Activated CD4-positive, alpha-beta memory T cell treated with anti-CD3 and anti-CD28 coated beads for 36 hours (primary cell): ENCODE data around the gene PTGFRN. TPM values are rescaled to one million over a fixed set of nuclear protein-coding genes. Genes with fewer than 3 reads are reported as not detected.
"Not testable (repeated sequence)": the region's sequence is repeated elsewhere in the genome, so short reads cannot be mapped to it uniquely, and the experiment has no call there.

Source experiments
- CTCF ChIA-PET: fragments of 350-600 bp; sonication (Branson Sonifier 250); formaldehyde crosslinking; loops from one replicate; lab custom pipeline; 2021; ENCODE audit warnings: antibody characterized with exemption, inconsistent platforms; lab: Charles Lee
- POLR2A ChIA-PET: fragments of 350-600 bp; sonication (Branson Sonifier 250); formaldehyde crosslinking; loops from one replicate; lab custom pipeline; 2021; ENCODE audit warnings: antibody characterized with exemption; lab: Charles Lee
- DNase-seq: peaks from one replicate; pipeline ENCODE4 v3.0.0-alpha.2; 2020
- H3K27ac Mint-ChIP-seq: one replicate; pipeline ENCODE4 v1.8.0; 2021; ENCODE audit warnings: mixed read lengths
- H3K27me3 Mint-ChIP-seq: one replicate; pipeline ENCODE4 v1.8.0; 2021; ENCODE audit warnings: mixed read lengths
- H3K36me3 Mint-ChIP-seq: one replicate; pipeline ENCODE4 v1.8.0; 2021; ENCODE audit warnings: mixed read lengths
- H3K4me1 Mint-ChIP-seq: one replicate; pipeline ENCODE4 v1.8.0; 2021; ENCODE audit warnings: low read depth, mixed read lengths
- H3K4me3 Mint-ChIP-seq: one replicate; pipeline ENCODE4 v1.8.0; 2021; ENCODE audit warnings: mild to moderate bottlenecking, mixed read lengths
- H3K9me3 Mint-ChIP-seq: one replicate; pipeline ENCODE4 v1.8.0; 2021; ENCODE audit warnings: mixed read lengths
- intact Hi-C: fragments of 100-400 bp; cut with micrococcal nuclease; formaldehyde crosslinking; loops from one replicate; pipeline ENCODE4 v1.15.1; 2023
- total RNA-seq, 2 experiments: library from RNA; stranded (reverse); gene quantifications; one replicate each; pipeline ENCODE4 v1.2.3, GENCODE V29; 2021

The PTGFRN gene
- total RNA-seq, 2 experiments from 2014 or later = 13.5 to 14.2 TPM

DNA sequence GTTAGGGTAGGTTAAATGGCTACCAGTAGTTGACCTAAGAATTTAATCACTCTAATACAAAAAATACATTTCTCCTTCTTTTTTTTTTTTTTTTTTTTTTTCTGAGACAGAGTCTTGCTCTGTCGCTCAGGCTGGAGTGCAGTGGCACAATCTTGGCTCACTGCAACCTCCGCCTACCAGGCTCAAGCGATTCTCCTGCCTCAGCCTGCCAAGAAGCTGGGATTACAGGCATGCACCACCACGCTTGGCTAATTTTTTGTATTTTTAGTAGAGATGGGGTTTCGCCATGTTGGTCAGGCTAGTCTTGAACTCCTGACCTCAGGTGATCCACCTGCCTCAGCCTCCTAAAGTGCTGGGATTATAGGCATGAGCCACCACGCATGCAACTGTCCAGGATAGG is 33.8 kb upstream of the PTGFRN start:
- H3K27ac Mint-ChIP-seq, H3K4me3 Mint-ChIP-seq, H3K36me3 Mint-ChIP-seq, H3K27me3 Mint-ChIP-seq, DNase-seq, H3K9me3 Mint-ChIP-seq, CTCF ChIA-PET: not testable (repeated sequence)
- peaks cover 20% of the 10 kb centered on the region for H3K4me1 Mint-ChIP-seq
- POLR2A ChIA-PET = interaction anchor here (2.3 kb wide), 1 partner anchor 112 kb away, joined by 14 read pairs; no protein-coding TSS in a partner anchor
- intact Hi-C loops = loop anchor here (2.0 to 5.0 kb wide), 2 partner anchors 56 to 125 kb away; partner anchors contain the start of gene CD101

DNA sequence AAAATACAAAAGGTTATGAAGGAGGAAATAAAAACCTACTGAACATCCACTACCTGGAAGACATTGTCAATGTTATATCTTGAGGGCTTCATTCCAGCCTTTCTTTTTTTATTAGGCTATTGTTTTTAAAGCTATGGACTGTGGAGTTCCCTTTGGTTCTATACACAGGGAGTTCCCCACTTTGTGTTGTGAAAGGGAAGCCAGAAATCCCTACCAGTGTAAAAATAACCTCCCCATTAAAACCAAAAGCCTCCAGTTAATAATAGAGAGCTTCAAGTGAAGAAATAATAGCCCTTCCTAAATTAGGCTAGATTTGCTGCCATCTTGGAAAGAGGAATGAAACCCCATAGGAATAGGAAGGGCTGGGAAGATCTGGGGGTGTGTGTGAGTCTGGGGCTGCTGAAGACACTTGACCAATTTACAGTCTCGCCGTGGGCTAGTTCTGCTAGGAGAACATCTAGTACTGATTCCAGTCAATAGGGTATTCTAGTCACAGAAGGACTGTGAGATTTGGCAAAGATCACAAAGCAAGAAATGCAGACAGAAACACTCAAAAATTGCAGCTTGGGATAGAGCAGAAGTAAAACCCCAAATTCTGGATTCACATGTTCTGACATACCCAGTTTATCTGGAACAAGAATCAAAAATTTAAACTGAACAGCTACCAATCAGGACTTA is 32.4 kb upstream of the PTGFRN start:
- H3K9me3 Mint-ChIP-seq = no peaks in the 10 kb centered on the region
- no peaks in the 10 kb centered on the region for H3K36me3 Mint-ChIP-seq
- H3K4me1 Mint-ChIP-seq = peaks cover 27% of the 10 kb centered on the region
- no peak for DNase-seq
- CTCF ChIA-PET = interaction anchor here (0.9 to 2.2 kb wide), 11 partner anchors 34 to 282 kb away, joined by 3 to 7 read pairs (median 4); no protein-coding TSS in a partner anchor
- no peak overlapping the region for H3K27ac Mint-ChIP-seq
- H3K27me3 Mint-ChIP-seq = no peaks in the 10 kb centered on the region
- intact Hi-C loops = loop anchor here (2.0 to 5.0 kb wide), 2 partner anchors 55 to 124 kb away; partner anchors contain the start of gene CD101
- H3K4me3 Mint-ChIP-seq = no peak overlapping the region
- POLR2A ChIA-PET = interaction anchor here (0.6 to 2.4 kb wide), 9 partner anchors 17 to 185 kb away, joined by 3 to 14 read pairs (median 4); partner anchors contain the start of gene TTF2

DNA sequence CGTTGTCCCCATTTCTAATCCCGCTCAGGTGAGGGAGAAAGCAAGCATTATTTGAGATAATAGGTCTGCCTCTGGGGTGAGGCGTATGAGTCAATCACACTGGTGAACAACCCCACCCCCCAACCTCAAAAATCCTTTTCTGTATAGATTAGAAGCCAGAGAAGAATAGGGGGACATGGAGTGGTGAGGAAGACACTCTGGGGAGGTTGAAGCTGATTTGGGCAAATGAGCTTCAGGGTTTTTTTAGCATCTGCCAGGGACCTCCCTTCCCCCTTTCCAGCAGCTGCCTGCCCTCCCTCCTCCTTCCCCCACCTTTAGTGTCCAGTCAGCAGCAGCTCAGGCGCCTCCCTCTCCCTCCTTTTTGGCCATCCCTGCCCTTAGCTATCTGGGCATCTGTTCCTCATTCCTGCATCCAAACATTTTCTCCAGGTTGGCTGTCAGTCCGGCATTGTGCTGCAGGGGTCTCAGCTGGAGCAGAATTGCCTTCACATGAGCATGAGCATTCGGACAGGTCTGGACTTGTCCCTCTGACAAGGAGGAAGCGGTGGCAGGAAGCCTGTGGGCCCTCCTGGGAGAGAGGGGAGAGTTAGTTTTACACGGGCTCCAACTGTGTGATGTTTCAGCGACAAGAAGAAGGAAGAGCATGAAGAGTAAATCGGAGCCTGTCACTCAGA is 30.8 kb upstream of the PTGFRN start:
- Mint-ChIP-seq H3K36me3 (no peaks in the 10 kb centered on the region), H3K27me3 (no peaks in the 10 kb centered on the region), H3K27ac (no peak overlapping the region), H3K4me1 (peaks cover 26% of the 10 kb centered on the region), H3K9me3 (no peaks in the 10 kb centered on the region), H3K4me3 (no peak overlapping the region)
- intact Hi-C loops = loop anchor here (1.0 to 5.0 kb wide), 3 partner anchors 52 to 142 kb away; no protein-coding TSS in a partner anchor
- ChIA-PET CTCF (interaction anchor here (2.0 to 2.2 kb wide), 2 partner anchors 52 to 142 kb away, joined by 7 read pairs; no protein-coding TSS in a partner anchor), POLR2A (interaction anchor here (2.4 kb wide), 2 partner anchors 141 to 181 kb away, joined by 6 to 12 read pairs; partner anchors contain the start of gene TTF2)
- no peak for DNase-seq

DNA sequence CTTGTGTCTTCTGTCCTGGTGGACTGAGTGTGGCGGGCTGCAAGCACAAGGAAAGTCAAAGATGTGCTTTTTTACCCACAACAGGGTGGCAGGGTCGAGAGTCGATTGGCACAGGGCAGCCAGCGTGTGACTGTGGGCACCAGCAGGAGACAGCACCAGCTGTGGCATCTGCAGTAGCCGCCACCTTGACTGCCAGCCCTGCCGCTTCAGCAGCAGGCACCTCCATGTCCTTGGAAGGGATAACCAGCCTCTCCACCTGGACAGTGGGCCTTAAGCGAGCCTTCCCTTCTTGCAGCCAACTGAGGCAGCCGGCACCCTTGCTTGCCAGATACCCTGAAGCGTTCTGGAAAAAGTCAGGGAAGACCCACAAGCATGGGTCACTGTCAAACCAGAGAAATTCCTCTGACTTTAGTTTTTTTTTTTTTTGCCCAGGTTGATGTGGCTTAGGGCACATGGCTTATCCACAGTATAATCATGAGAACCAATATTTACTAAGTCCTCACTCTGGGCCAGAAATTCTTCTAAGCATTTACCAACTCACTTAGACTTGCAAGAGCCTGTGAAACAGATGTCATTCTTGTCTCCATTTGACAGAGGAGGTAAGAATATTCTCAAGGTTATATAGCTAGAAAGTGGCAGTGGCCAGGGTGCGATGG is 30.1 kb upstream of the PTGFRN start:
- Mint-ChIP-seq H3K9me3 (no peaks in the 10 kb centered on the region), H3K36me3 (no peaks in the 10 kb centered on the region), H3K27me3 (no peaks in the 10 kb centered on the region), H3K27ac (no peak overlapping the region), H3K4me3 (no peak overlapping the region), H3K4me1 (peaks cover 28% of the 10 kb centered on the region)
- intact Hi-C loops = loop anchor here (5.0 to 10.0 kb wide), 3 partner anchors 53 to 305 kb away; partner anchors contain the start of gene CD58
- POLR2A ChIA-PET = interaction anchor here (2.4 kb wide), 1 partner anchor 142 kb away, joined by 12 read pairs; no protein-coding TSS in a partner anchor
- CTCF ChIA-PET = interaction anchor here (2.6 to 2.9 kb wide), 2 partner anchors 53 to 116 kb away, joined by 12 to 20 read pairs; no protein-coding TSS in a partner anchor
- DNase-seq = no peak

DNA sequence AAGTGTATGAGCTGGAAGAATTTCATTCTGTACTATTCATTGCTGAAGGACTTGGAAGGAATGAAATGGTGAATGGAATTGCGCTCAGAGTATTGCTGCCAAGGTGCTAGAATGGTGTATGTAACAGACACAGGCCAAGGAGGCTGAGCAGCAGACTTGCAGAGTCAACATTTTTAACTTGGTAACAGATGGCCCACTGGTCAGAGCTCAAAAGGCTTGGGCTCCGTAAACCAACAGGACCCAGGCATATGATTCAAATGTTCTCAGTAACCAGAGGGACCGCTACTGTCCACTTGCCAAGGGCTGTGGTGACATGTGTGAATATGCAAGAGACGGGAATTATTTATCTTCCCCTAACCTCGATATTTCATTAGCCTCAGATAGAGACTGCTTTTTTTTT is 28.8 kb upstream of the PTGFRN start:
- intact Hi-C loops = loop anchor here (5.0 to 10.0 kb wide), 2 partner anchors 119 to 306 kb away; partner anchors contain the start of gene CD58
- no peak for DNase-seq
- Mint-ChIP-seq H3K27ac (no peak overlapping the region), H3K9me3 (no peaks in the 10 kb centered on the region), H3K36me3 (no peaks in the 10 kb centered on the region), H3K27me3 (no peaks in the 10 kb centered on the region), H3K4me3 (no peak overlapping the region), H3K4me1 (peaks cover 19% of the 10 kb centered on the region)
- POLR2A ChIA-PET = interaction anchor here (0.6 to 0.7 kb wide), 2 partner anchors 112 to 116 kb away, joined by 3 to 4 read pairs; no protein-coding TSS in a partner anchor
- CTCF ChIA-PET = interaction anchor here (0.7 to 2.9 kb wide), 9 partner anchors 39 to 158 kb away, joined by 3 to 20 read pairs (median 4); no protein-coding TSS in a partner anchor

DNA sequence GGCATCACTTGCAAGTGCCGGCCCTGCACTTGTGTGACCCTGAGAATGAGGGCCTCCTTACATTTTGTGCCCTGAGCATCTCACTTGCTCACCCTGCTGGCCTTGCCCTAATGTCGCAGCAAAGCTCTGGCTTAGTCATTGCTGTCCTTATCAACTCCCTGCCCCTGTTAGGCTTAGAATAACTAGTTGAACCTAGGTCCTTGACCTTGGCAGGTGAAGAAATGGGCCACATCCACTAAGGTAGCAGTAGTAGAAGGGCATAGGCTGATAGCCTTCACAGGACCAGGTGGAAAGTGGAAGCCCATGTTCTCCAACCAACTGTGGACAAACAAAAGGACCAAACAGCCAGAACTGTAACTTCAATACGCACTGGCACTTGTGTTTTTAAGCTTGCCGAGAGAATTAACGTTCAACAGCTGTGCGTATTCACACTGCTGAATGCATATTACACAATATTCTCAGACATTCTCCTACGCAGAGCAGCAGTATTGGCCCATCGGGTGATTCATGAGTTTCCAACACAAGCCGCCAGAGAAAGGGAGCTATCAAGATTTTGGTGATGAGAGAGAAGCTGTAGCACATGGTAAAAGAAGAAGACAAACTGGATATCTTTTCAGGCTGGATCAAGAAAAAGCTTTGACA is 27.7 kb upstream of the PTGFRN start:
- intact Hi-C loops = loop anchor here (2.0 to 10.0 kb wide), 3 partner anchors 120 to 307 kb away; partner anchors contain the start of gene CD58
- ChIA-PET POLR2A (interaction anchor here (0.6 to 0.7 kb wide), 2 partner anchors 113 to 117 kb away, joined by 3 to 4 read pairs; no protein-coding TSS in a partner anchor), CTCF (interaction anchor here (0.6 to 2.9 kb wide), 14 partner anchors 12 to 522 kb away, joined by 3 to 20 read pairs (median 4); no protein-coding TSS in a partner anchor)
- H3K27ac Mint-ChIP-seq = no peak overlapping the region
- peak; percentile 66 for DNase-seq
- H3K4me3 Mint-ChIP-seq = no peak overlapping the region
- no peaks in the 10 kb centered on the region for H3K9me3 Mint-ChIP-seq
- no peaks in the 10 kb centered on the region for H3K27me3 Mint-ChIP-seq
- H3K36me3 Mint-ChIP-seq = no peaks in the 10 kb centered on the region
- H3K4me1 Mint-ChIP-seq = peaks cover 19% of the 10 kb centered on the region

DNA sequence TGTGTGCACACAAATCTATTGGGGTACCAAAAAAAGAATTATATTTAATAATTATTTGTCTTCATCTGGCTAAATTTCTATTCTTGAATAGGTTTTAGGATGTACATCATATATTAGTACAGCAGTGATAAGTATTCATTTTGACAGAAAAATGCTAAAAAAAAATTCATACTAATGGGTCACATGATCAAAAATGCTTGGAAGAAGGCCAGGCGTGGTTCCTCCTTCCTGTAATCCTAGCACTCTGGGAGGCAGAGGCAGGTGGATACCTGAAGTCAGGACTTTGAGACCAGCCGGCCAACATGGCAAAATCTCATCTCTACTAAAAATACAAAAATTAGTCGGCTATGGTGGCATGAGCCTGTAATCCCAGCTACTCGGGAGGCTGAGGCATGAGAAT is 26.9 kb upstream of the PTGFRN start:
- CTCF ChIA-PET = interaction anchor here (0.9 to 2.9 kb wide), 7 partner anchors 12 to 308 kb away, joined by 3 to 20 read pairs (median 5); no protein-coding TSS in a partner anchor
- H3K36me3 Mint-ChIP-seq = no peaks in the 10 kb centered on the region
- H3K4me1 Mint-ChIP-seq = peaks cover 19% of the 10 kb centered on the region
- DNase-seq = no peak
- H3K9me3 Mint-ChIP-seq = no peaks in the 10 kb centered on the region
- POLR2A ChIA-PET = no interaction called here
- H3K27me3 Mint-ChIP-seq = no peaks in the 10 kb centered on the region
- H3K27ac Mint-ChIP-seq = no peak overlapping the region
- intact Hi-C loops = loop anchor here (2.0 to 10.0 kb wide), 3 partner anchors 121 to 308 kb away; partner anchors contain the start of gene CD58
- no peak overlapping the region for H3K4me3 Mint-ChIP-seq

DNA sequence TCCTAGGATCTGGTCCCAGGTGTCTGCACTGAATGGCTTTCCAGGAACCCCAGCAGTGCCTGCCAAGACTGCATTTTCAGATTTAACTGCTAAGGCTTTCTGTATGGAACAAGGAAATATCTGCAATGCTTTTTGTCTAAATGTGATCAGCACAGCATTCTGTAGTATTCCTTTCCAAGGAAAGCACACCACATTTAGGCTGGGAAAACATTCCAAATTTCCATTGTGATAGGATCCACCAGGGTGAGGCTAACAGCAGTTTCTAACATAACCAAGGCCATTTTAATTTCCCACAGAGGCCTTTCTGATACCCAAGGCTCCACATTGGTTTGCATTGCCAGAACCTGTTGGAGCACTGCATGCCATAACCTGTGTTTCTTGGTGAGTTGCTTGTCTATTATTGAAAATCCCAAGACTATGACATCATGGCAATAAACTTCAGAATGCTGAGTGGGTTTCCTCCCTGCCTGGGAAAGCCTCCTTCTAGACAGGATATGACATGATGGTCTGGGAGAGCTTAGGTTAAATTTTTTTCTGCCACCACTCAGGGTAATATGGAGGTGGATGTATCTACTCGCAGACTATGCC is 23.3 kb upstream of the PTGFRN start:
- Mint-ChIP-seq H3K4me3 (no peak overlapping the region), H3K9me3 (no peaks in the 10 kb centered on the region), H3K4me1 (peaks cover 19% of the 10 kb centered on the region), H3K27me3 (peaks cover 2% of the 10 kb centered on the region), H3K27ac (no peak overlapping the region), H3K36me3 (no peaks in the 10 kb centered on the region)
- intact Hi-C loops = loop anchor here (10.0 kb wide), 1 partner anchor 312 kb away; the partner anchor contains the start of gene CD58
- DNase-seq = no peak
- POLR2A ChIA-PET = no interaction called here
- CTCF ChIA-PET = interaction anchor here (0.8 kb wide), 1 partner anchor 214 kb away, joined by 3 read pairs; no protein-coding TSS in a partner anchor

DNA sequence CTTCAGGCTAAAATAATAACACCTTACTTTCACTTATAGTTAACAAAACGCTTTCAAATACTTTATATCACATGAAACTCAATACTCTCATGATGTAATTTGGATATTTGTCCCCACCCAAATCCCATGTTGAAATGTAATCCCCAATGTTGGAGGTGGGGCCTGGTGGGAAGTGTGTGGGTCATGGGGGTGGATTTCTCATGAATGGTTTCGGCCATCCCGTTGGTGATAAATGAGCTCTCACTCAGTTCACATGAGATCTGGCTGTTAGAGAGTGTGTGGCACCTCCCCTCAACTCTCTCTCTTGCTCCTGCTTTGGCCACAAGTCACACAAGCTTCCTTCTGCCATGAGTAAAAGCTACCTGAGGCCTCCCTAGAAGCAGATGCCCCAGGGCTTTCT is 22.5 kb upstream of the PTGFRN start:
- H3K4me1 Mint-ChIP-seq = peaks cover 14% of the 10 kb centered on the region
- DNase-seq = no peak
- H3K4me3 Mint-ChIP-seq = no peak overlapping the region
- no peaks in the 10 kb centered on the region for H3K9me3 Mint-ChIP-seq
- H3K27me3 Mint-ChIP-seq = peaks cover 2% of the 10 kb centered on the region
- intact Hi-C loops = loop anchor here (10.0 kb wide), 1 partner anchor 312 kb away; the partner anchor contains the start of gene CD58
- no peak overlapping the region for H3K27ac Mint-ChIP-seq
- ChIA-PET POLR2A (no interaction called here), CTCF (interaction anchor here (0.8 kb wide), 1 partner anchor 215 kb away, joined by 3 read pairs; no protein-coding TSS in a partner anchor)
- no peaks in the 10 kb centered on the region for H3K36me3 Mint-ChIP-seq

DNA sequence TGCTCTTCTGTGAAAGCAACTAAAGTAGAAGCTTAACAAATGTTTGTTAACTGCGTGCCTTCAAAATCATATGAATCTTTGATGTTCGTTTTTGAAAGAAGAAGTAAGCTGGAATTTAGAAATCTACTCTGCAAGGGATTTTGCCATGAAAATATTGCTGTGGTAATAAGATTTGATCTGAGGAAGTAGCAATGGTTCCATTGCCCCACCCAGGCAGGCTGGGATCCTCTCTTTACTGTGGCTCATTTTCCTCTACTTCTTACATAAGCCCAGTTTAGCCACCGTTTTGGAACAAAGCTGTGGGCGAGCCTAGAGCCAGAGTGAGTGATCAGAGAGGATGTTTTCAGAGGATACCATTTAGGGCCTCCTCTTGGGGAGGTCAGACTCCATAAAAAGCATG is 20.3 kb upstream of the PTGFRN start:
- ChIA-PET CTCF (interaction anchor here (0.6 kb wide), 1 partner anchor 167 kb away, joined by 3 read pairs; no protein-coding TSS in a partner anchor), POLR2A (no interaction called here)
- no peak for DNase-seq
- intact Hi-C loops = loop anchor here (10.0 kb wide), 1 partner anchor 315 kb away; the partner anchor contains the start of gene CD58
- H3K27me3 Mint-ChIP-seq = peaks cover 4% of the 10 kb centered on the region
- H3K4me3 Mint-ChIP-seq = no peak overlapping the region
- H3K9me3 Mint-ChIP-seq = peaks cover 6% of the 10 kb centered on the region
- H3K36me3 Mint-ChIP-seq = no peaks in the 10 kb centered on the region
- H3K4me1 Mint-ChIP-seq = peaks cover 7% of the 10 kb centered on the region
- H3K27ac Mint-ChIP-seq = no peak overlapping the region
